ENCODE measurements around the gene LUC7L.

DNA sequence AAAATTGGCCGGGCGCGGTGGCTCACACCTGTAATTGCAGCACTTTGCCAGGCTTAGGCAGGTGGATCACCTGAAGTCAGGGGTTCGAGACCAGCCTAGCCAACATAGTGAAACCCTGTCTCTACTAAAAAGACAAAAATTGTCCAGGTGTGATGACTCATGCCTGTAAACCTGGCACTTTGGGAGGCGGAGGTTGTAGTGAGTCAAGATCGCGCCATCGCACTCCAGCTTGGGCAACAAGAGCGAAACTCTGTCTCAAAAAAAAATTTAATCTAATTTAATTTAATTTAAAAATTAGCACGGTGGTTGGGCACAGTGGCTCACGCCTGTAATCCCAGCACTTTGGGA lies 50.6 kb downstream of the LUC7L start:
- TF ChIP-seq, protein P1, sequence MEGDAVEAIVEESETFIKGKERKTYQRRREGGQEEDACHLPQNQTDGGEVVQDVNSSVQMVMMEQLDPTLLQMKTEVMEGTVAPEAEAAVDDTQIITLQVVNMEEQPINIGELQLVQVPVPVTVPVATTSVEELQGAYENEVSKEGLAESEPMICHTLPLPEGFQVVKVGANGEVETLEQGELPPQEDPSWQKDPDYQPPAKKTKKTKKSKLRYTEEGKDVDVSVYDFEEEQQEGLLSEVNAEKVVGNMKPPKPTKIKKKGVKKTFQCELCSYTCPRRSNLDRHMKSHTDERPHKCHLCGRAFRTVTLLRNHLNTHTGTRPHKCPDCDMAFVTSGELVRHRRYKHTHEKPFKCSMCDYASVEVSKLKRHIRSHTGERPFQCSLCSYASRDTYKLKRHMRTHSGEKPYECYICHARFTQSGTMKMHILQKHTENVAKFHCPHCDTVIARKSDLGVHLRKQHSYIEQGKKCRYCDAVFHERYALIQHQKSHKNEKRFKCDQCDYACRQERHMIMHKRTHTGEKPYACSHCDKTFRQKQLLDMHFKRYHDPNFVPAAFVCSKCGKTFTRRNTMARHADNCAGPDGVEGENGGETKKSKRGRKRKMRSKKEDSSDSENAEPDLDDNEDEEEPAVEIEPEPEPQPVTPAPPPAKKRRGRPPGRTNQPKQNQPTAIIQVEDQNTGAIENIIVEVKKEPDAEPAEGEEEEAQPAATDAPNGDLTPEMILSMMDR (IDR thresholded peaks at IDR 0.05): no peak
- TF ChIP-seq EP300 (IDR thresholded peaks at IDR 0.05): no peak

Measured in ovary (tissue), 3 donors.